ENCODE measurements around the gene MAD1L1.

The MAD1L1 gene

DNA sequence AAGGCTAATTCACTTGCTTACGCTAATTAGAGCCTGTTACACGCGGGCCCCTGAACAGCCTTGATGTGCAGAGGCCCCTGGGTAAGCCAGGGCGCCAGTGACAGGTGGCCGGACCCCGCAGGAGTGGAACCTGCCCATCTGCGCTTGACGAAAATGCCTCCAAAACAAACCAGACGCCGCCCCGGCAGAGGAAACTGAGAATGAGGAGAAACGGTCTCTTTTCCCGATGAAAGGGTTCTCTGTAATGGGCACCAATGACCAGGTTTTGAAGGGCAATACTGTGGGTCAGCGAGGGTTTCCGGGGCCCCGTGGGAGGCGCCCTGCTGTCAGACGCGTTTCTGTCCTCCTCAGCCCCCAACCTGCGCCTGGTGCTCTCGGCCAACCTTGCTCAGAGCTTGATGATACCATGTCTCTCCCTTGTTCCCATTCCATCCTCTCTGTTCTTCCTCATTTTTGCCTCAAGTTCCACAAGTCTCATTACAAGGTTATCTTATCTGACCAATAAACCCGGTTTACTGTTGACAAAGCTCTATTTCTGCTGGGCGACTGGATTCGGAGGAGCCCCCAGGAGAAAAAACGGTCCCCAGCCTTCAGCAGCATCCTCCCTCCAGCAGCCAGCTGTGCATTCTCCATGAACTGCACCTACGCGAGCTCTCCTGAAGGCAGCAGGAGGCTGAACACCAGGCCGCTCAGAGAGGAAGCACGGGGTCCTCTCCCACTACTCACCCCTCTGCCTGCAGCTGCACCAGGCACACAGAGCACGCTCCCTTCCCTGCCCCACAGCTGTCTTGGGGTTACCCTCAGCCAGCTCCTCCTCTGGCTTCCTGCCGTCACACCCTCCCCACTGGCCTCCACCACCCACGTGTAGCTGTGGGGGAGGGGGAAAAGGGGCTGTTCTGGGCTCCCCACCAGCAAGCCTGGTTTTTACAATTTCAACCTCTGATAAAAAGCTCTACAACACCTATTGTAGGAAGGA, 202.0 kb downstream of the MAD1L1 start:
- no peak for DNase-seq (ENCODE audit: low read depth)

- no peak for DNase-seq (ENCODE audit: low read depth)
Measured at GRCh38 chr7:2029936-2030335, 202.8 kb downstream of the MAD1L1 start.

DNA sequence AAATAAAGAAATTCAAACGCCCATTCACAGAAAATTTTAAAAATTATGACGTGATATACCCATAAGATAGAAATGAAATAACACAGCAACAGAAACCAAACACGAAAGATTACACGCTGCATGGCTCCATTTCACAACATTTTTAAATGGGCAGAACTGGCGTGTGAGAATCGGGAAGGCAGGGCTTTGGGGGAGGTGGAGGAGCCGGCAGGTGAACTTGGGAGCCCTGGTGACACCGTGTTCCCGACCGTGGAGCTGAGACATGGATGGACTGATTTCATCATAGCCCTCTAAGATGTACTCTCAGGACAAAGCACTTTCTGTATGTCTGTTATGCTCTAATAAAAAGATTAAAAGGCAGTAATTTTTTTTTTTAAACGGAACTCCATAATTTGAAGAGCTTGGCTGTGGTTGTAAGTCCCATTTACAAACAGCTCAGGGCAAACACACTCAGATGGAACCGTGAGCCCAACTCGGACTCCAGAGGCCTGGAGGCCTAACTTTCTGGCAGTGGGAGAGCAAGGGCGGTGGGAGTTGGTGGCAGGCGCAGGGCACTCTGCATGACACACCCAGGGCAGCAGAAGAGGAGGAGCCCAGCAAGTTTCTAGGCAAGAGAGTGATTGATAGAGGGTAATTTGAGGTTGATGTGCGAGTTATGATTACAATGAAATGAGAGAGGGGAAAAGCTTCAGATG, 203.4 kb downstream of the MAD1L1 start:
- DNase-seq (ENCODE audit: low read depth) = no peak

DNA sequence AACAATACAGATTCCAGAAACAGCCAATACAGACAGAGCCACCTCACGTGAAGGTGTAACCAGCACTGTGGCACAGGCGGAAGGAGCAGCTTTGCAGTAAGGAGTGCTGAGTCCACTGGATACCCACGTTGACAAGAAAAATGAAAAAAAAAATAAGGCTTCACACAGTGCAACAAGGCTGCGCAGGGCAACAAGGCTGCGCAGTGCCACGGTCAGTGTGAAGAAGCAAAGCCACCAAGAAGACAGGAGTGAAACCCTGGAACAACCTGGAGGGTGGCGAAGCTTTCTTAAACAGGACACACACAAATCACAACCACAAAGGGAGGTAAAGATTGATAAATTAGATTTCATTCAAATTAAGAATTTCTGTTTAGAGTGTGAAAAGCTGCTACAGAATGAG, 204.0 kb downstream of the MAD1L1 start:
- DNase-seq (ENCODE audit: low read depth) = no peak

- no peak for DNase-seq (ENCODE audit: low read depth)
Measured at GRCh38 chr7:2025188-2025587, 207.6 kb downstream of the MAD1L1 start.

DNA sequence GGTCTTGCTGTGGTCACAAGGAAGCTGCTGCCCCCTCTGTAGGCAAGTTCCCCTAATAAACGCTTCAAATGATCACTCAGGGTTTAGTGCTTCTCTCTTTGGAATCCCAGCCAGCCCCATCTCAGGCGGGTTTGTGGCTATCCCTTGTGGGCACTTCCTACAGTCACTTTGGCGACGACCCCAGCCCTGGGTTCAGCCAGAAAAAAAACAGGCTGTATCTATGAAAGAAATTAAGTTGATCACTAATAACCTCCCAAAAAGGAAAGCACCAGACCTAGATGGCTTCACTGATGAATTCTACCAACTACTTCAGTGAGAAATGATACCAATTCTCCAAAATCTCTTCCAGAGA, 208.2 kb downstream of the MAD1L1 start:
- no peak for DNase-seq (ENCODE audit: low read depth)

DNA sequence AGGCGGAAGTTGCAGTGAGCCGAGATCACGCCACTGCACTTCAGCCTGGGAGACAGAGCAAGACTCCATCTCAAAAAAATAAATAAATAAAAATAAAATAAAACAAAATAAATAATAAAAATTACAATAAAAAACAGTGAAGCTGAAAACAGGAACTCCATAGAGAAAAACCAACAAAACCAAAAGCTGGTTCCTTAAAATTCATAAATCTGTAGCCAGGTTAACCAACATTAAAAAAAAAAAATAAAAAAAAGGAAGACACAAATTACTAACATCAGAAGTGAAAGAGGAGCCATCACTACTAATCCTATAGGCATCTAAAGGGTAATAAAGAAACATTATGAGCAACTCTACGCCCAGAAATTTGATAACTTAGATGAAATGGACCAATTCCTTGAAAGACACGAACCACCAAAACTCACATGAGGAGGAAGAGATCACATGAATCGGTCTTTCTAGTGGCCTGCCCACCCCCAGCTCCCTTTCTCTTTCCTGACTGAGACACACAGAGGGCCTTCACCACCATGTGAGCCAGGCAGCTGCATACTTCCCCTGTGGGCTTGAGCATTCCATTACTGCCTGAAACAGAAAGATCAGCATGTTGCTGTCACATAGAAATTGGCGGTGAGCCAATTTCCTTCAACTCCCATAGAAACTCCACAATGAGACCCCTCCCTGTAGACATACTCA, 208.7 kb downstream of the MAD1L1 start:
- no peak for DNase-seq (ENCODE audit: low read depth)

DNA sequence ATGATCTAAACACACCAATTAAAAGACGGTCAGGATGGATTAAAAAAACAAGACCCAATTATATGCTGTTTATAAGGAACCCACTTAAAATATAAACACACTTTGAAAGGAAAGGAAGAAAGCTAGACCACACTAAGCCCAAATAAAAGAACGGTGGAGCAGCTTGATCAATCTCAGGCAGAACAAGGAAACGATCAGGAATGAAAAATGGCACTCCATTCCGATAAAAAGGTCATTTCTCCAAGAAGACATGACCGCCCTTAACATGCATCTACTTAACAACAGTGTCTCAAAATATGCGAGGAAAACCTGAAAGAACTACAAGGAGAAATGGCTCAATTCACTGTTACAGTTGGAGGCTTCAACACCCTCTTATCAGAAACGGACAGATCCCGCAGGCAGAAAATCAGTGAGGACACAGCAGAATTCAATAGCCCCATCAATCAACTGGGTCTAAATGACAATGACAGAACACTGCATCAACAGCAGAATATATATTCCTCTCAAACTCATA, 210.0 kb downstream of the MAD1L1 start:
- no peak for DNase-seq (ENCODE audit: low read depth)

DNA sequence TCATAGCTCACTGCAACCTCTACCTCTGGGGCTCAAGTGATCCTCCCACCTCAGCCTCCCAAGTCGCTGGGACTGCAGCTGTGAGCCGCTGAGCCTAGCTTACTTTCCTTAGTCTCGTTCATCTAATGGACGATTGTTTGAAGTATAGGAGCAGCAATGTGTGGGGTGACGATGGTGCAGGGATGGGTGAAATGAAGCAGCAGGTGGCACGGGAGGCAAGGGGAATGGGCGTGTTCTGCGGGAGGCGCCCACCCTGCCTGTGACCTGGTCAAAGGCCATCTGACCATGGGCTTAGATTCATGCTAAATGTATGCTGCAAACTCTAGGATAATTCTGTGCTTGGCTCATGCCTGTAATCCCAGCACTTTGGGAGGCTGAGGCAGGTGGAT, 210.7 kb downstream of the MAD1L1 start:
- DNase-seq (ENCODE audit: low read depth) = no peak

DNA sequence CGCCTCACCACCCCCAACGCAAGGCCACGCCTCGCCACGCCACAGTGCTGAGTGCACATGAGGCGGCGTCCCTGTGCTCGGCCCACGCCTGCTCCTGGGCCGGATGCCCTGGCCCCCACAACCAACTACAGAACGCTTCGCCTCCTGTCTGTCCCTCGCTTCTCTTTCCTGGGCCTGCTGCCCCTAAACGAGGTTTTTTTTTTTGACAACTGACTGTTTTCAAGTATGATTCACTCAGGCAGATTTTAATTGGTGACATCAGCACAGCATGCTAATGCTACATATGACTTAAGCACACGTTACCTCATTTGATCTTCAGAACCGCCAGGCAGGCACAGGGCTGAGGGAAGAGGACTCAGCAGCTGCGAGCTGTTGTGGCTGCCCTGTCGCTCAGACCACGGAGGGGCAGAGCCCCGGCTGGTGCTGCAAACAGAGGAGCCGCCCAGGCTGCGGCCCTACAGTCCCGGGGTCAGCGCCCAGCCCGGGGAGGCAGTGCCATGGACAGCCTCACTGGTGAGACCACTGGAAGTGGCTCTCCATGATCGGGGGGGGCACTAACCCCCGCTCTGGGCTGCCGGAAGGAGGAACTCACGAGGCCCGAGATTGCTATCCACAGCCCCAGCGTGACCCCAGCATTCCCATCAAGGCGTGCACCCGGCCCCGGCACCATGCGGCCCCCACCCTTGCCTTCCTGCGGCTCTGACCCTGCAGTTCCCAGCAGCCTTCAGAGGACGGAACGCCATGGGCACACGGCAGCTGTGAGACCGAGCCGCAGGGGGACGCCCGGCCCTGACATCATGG, 212.8 kb downstream of the MAD1L1 start:
- DNase-seq (ENCODE audit: low read depth) = peak; percentile 15

GRCh38 chr7:2019461-2019710, 213.4 kb downstream of the MAD1L1 start:
- DNase-seq (ENCODE audit: low read depth) = no peak

GRCh38 chr7:2018569-2019460, 213.9 kb downstream of the MAD1L1 start:
- DNase-seq (ENCODE audit: low read depth) = no peak

DNA sequence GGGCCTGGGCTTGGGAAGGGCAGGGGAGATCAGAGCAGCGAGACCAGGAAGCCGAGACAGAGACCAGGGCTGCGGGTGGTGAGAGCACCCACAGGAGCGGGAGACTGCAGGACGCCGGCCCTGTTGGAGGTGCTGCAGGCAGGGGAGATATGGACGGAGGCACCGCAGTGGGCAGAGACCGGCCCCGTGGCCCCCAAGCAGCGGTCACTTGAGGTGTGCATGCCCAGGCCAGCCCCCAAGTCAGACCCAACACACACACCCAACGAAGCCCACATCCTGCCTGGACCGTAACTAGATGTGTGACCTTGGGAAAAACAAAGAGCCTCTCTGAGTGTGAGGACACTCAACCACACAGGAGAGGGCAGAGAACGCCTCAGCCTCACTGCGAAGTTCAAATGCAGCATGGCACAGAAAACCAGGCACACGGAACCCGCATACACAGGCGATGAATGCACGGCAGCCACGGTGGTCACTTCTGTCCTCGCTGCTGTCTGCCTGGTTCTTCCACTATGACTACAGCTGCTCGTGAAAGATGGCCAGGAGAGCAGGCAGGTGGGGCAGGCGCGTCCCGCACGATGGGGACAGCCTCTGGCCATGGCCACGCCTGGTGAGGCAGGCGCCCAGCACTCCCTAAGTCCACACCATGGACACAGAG, 214.7 kb downstream of the MAD1L1 start:
- no peak for DNase-seq (ENCODE audit: low read depth)

- DNase-seq (ENCODE audit: low read depth) = no peak
Measured at GRCh38 chr7:2017481-2017891, 215.3 kb downstream of the MAD1L1 start.

DNA sequence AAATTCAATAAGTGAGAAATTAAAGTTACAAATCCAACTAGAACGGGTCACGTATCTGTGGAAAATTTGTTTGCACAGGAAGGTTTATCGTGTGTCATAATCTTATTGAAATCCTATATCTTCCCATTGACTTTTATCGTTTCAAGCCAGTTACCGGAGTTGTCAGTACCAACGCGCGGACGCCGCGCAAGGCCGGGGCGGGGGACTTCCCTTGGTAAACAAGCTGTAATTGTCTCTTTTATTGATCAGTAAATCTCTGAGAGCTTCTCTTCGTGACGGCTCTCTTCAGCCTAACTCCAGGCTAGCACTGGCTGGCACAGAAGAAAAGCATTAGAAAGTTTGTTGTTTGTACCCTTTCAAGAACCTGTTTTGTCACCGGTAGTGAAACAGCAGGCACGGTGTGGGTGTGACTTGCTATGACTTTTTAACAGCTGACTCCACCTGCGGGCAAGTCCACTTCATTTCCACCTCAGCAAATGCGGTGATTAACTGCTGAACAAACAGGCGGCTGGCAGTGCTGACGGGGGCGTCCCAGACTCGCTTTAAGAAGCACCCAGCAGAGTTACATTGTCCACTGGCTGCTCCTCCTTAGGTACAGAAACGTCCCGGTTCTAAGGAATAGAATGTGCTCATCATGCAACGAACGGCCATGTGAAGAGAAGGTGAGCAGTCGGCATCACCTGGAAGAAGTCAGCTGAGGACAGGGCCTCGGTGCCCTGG, 215.8 kb downstream of the MAD1L1 start:
- DNase-seq (ENCODE audit: low read depth) = no peak

DNA sequence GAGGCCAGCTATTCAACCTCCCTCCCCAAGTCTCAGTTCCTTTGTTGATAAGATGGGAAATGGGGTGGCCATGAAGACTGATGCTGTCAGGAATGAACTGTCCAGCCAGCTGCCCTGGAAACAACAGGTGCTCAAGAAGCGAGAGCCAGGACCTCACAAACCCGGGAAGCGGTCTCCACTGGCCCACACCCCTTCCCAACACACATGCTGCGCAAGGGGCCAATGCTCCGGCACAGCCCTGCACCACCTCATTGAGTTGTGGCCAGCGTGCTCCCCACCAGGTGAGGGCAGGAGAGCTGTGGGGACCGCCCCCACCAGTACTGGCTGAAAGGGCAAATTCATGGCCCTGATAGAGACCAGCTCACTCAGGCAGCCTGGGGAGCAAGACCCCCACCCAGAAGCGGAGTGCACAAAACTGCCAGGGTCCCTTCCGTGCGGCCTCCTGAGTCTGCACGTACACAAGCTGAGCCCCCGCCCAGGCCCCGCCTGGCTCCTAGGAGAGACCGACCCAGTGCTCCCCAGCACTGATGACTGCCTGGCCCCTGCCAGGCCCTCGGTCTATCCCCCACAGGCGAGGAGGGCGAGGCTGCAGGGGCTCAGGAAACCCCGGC, 216.6 kb downstream of the MAD1L1 start:
- no peak for DNase-seq (ENCODE audit: low read depth)

- no peak for DNase-seq (ENCODE audit: low read depth)
Measured at GRCh38 chr7:2015251-2015871, 217.4 kb downstream of the MAD1L1 start.

GRCh38 chr7:2014391-2015241, 218.1 kb downstream of the MAD1L1 start:
- DNase-seq (ENCODE audit: low read depth) = no peak
